ENCODE measurements around the gene RASGRF2.

The RASGRF2 gene, protein sequence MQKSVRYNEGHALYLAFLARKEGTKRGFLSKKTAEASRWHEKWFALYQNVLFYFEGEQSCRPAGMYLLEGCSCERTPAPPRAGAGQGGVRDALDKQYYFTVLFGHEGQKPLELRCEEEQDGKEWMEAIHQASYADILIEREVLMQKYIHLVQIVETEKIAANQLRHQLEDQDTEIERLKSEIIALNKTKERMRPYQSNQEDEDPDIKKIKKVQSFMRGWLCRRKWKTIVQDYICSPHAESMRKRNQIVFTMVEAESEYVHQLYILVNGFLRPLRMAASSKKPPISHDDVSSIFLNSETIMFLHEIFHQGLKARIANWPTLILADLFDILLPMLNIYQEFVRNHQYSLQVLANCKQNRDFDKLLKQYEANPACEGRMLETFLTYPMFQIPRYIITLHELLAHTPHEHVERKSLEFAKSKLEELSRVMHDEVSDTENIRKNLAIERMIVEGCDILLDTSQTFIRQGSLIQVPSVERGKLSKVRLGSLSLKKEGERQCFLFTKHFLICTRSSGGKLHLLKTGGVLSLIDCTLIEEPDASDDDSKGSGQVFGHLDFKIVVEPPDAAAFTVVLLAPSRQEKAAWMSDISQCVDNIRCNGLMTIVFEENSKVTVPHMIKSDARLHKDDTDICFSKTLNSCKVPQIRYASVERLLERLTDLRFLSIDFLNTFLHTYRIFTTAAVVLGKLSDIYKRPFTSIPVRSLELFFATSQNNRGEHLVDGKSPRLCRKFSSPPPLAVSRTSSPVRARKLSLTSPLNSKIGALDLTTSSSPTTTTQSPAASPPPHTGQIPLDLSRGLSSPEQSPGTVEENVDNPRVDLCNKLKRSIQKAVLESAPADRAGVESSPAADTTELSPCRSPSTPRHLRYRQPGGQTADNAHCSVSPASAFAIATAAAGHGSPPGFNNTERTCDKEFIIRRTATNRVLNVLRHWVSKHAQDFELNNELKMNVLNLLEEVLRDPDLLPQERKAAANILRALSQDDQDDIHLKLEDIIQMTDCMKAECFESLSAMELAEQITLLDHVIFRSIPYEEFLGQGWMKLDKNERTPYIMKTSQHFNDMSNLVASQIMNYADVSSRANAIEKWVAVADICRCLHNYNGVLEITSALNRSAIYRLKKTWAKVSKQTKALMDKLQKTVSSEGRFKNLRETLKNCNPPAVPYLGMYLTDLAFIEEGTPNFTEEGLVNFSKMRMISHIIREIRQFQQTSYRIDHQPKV (N-terminal part only)

DNA sequence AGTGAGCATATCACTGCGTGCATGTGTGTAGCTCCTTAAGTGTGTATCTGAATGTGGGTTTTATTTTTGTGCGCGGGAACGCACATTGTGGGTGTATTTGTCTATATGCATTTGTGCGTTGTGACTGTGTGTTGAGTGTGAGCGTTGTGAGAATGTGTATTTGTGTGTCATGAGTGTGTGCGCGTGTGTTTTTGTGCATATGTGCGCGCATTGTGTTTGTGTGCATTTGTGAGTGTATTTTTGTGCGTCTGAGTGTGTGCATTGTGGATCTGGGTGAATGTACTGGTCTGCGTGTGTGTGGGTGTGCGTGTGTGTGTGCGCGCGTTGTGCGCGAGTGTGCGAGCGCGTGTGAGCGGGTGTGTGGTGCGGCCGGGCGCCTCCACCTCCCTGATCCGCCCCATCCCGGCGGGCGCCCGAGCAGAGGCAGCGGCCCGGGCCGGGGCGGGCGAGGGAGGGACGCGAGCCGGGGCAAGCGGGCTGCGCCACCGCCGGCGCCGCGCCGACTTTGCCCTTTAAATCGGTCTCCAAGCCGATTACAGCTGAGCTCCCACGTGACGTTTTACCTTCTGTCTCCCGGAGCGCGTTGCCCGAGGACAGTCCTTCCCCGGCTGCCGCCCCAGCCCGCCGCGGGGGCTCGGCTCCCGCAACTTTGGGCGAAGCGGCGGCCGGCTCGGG is at the start of gene RASGRF2:
RASGRF2 (plus strand) TSS at position 596 of the 675 bp plus-strand sequence. CDS start 376 bp downstream, outside the sequence.
- DNase-seq = no peak

- no peak for DNase-seq
Measured at GRCh38 chr5:80912479-80912878, 47.7 kb upstream of the RASGRF2 start.

GRCh38 chr5:80915716-80916115 is 44.4 kb upstream of the RASGRF2 start:
- no peak for DNase-seq

- no peak for DNase-seq
Measured at GRCh38 chr5:80916676-80917075, 43.5 kb upstream of the RASGRF2 start.

GRCh38 chr5:80917631-80918030 is 42.5 kb upstream of the RASGRF2 start:
- peak; percentile 61 for DNase-seq

DNA sequence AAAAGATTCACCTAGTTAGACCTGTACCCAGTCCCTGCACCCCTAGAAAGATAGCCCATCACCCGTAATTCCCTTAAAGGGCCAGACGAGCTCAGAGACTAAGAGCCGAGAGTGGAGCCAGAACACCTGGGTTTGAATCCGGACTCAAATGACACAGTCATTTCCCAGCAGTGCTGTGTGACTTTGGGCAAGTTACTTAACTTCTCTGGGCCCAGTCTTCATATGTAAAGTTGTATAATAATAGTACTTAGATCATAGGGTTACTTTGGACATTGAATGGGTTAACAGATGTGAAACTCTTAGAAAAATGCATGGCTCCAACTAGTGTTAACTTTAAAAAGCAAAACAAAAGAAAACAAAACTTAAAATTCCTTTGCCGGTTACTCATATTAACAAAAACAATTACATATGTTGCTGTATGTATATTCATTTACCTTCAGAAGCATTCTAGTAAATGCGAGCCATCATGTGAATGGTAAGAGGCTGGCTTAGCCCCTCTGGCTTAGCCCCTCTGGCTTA is 40.4 kb upstream of the RASGRF2 start:
- no peak for DNase-seq

GRCh38 chr5:80920333-80920732 is 39.8 kb upstream of the RASGRF2 start:
- no peak for DNase-seq

- no peak for DNase-seq
Measured at GRCh38 chr5:80921026-80921425, 39.1 kb upstream of the RASGRF2 start.

- no peak for DNase-seq
Measured at GRCh38 chr5:80925931-80926330, 34.2 kb upstream of the RASGRF2 start.

DNA sequence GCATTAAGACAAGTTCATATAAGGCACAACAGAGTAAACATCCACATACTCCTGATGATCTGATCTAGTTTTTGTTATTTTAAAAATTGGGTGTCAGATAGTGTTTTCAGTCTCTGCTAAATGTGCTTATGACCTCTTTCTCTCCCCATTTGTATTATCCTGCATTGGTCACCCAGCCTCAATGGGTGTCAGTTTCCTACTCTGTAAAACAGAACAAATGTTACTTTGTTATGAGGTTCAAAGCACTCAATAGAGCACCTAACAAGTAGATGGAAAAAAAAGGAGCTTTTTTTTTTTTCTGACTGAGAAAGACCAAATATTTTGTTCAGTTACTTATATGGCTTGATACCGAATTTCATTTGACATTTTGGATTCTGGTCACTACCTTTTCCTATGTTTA is 33.6 kb upstream of the RASGRF2 start:
- DNase-seq = no peak

DNA sequence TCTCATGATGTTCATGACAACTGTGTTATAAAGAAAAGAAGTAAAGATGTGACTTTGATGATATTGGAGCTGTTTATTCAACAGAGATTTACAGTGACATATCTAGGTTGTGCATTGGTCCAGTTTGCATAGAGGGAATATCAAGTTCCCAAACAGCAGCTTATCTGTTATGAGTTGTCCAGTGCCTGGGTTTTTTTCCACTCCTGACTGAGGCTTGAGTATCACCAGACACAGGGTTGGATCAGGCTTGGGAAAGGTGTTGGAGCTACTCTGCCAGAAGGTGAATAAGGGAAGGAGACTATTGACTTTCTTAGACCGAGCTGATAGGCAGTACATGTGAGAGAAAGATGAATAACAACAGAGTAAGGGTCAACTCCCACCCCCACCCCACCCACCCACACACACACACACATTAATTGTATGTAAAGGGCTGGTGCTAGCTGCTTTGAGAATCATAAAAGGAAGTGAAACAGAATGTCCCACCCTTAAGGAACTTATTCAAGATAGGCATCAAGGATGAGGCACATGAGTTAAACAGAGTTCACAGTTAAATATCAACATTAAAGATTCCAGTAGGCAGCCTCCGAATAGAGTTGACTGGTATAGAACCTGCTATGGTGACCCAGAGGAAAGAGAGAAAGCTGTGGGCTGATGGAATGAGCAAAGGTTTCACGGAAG is 33.0 kb upstream of the RASGRF2 start:
- no peak for DNase-seq

DNA sequence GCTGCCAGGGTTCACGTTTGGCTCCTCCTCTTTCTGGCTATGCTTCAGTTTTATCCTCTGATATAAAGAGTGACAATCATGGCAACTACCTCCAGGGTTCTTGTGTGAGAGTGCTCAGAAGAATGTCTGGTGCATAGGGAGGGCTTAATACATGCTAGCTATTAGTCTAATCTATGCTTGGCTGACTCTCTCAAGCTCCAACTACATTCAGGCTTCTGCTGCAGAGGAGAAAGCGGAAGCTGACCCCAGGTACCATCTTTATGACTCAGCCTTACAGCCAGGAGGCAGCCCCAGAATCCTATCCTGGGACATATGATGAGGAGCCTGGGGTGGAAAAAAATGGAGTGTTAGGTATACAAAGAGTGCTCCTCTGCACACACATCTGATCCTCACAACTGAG is 32.1 kb upstream of the RASGRF2 start:
- DNase-seq = no peak

GRCh38 chr5:80930940-80931339 is 29.2 kb upstream of the RASGRF2 start:
- DNase-seq = no peak

- DNase-seq = peak; percentile 2
Measured at GRCh38 chr5:80931411-80931810, 28.8 kb upstream of the RASGRF2 start.

DNA sequence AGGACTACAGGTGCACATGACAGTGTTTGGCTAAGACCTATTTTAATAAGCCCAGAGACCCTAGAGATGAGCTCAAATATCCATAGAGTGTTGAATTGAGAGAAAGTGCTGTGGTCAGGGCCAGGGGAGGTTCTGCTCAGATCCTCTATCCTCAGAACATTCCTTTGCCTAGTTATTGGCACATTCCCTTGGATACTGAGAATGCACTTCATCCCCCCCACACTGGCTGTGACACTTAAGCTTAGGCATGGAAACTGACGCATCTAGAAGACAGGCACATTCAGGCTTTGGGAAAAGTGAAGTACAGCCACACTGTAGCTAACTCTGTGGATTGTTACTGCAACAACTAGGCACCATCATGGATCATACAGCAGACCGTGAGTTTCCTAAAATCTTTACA is 27.1 kb upstream of the RASGRF2 start:
- no peak for DNase-seq

GRCh38 chr5:80934751-80935150 is 25.4 kb upstream of the RASGRF2 start:
- DNase-seq = no peak

DNA sequence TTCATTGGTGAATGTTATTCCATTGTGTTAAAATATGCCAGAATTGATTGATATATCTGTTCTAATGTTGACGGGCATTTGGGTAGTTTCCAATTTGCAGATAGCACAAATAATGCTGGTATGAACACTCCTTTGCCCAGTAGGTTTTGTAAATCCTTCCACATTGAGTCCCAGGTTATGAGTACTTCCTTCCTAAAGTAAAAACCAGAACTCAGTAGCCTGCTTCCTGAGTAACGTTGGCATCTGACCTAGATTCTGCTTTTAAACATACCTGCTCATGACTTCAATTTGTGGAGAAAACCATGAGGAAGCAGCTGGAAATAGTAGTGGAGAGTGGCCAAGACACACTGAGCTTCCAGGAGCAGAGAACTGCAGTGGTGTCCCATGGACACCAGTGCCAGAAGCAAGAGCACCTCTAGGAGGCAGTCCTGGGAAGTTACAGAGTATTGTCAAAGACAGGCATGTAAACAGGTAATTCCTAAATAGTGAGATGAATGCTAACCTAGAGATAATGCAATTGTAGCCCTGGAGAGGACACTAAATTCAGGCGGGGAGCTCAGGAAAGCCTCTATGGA is 24.3 kb upstream of the RASGRF2 start:
- no peak for DNase-seq

DNA sequence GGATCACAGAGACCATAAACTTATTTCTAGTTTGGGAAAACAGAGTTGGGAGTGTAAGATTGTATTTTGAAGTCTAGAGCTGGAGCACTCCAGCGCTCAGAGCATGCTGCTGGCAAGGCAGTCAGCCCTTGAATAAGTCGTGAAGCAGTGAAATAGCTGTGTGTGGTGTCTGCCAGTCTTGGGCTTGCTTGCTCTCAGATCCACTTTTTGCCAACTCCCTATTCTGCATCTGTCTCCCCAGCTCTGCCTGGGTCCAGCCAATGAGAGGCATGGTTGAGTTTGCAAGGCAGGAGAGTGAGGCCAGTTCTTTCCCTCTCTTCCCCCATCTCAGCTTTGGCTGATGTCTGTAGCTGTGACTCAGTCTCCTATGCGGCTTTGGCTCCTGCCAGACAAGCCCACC is 23.3 kb upstream of the RASGRF2 start:
- DNase-seq = no peak

DNA sequence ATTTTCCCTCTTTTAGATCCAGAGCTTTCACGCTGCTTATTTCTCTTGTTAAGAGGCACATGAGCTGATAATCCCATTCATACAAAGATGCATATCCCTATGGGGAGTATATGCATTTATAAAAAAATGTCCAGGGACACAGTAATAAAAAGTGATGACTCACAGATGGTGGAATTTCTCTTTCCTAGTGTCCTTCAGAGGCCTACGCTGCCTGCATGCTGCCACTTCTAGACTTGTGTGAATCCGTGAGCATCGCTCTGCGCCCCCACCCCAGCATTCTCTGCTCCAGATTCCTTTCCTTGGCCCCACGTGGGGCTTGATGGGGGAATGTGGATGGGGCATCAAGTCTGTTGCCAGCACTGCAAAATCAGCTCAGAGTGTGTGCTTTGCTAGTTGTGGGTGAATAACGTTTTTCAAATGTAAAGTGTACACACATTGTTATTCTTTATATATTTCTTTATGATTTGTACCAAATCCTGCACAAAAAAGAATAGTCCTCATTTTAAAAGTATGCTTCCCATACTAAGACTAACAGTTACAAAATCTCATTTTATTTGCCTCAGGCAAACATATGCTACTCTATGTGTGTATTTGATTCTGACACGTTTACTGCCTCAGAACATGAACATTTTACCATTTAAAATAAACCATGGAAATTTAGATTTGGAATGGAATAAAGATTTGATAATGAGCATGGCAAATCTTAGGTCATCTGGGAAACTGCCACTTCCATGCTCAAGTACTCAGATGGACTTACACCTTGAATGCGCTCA is 22.4 kb upstream of the RASGRF2 start:
- DNase-seq = no peak

DNA sequence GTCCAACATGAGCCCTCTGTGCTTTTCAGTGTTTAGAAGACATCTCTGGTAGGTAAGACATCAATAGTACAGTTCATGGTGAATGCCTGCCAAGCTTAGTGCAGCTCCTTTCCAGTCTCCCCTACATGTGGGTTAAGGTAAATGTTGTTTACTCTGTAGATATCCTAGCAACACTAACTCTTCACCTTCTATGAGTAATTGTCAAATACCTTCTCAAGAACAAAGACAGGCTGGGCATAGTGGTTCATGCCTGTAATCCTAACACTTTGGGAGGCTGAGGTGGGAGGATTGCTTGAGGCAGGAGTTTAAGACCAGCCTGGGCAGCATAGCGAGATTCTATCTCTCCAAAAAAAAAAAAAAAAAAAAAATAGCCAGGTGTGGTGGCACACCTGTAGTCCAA is 18.7 kb upstream of the RASGRF2 start:
- no peak for DNase-seq

DNA sequence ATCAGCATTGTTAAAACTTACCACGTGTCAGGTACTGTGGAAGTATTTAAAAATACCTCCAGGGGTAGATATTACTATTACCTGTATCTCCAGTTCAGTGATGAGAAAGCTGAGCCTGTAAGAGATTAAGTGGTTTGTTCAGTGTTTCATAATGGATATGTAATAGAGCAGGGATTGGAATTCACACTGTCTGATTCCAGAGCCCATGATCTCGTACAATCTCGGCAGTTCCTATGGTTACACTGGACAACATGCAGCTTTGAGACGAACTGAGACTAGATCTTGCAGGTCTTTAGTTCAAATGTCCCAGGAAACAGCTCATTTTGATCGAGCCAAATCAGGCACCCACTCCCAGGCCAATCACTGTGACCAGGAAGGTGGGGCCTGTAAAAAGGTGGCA is 8.8 kb upstream of the RASGRF2 start:
- DNase-seq = no peak
